ENCODE results near the gene GAS7. TPM values are rescaled to one million over a fixed set of nuclear protein-coding genes. Genes with fewer than 3 reads are reported as not detected.
"Not testable (repeated sequence)": the region's sequence is repeated elsewhere in the genome, so short reads cannot be mapped to it uniquely, and the experiment has no call there.

The GAS7 gene
- total RNA-seq, 1 donor from 2014 or later = 81.5 TPM

GRCh38 chr17:10031127-10031526, 167.3 kb downstream of the GAS7 start:
- DNase-seq (ENCODE audit: low spot score) = no peak

GRCh38 chr17:10029129-10029528, 169.3 kb downstream of the GAS7 start:
- no peak for DNase-seq (ENCODE audit: low spot score)

DNA sequence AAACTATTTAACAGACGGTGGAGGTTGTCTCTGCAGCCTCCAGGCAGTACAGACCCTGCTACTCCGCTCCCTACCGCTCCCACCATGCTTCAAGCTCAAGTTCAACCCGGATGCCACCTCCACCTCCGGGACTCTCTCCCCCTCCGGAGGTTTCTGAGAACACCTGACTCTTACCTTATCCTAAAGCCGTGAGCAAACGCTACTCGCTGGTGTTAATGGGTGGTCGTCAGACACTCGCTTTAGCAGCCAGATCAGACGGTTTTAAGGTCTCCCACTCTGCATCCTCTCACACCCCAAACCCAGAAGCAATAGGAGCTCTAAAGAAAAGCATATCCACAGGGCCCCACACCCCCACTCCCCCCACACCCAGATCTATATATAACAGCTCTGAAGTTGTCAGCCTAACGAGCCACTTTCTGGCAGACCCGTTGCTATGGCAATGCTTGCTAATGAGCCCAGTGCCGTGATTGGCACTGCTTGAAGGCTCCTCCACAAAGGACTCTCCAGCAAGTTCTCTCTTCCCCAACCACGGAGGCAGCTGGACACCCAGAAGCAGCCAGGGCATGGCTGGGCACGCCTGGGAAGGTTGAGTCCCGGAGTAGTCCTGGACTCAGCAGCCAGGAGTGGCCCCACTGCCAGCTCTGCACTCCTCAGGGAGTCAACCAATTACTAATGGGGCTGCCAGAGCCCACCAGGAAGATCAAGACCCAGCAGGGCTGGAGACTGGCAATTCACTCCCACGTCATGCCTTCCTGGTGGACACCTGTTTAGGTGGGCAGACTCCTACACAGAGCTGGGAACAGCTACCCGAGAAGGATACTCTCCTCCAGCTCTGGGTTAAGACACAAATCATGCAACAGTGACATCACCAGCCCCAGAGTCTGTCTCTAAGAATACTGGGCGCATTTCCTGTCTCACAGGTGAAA, 172.2 kb downstream of the GAS7 start:
- DNase-seq (ENCODE audit: low spot score) = no peak

DNA sequence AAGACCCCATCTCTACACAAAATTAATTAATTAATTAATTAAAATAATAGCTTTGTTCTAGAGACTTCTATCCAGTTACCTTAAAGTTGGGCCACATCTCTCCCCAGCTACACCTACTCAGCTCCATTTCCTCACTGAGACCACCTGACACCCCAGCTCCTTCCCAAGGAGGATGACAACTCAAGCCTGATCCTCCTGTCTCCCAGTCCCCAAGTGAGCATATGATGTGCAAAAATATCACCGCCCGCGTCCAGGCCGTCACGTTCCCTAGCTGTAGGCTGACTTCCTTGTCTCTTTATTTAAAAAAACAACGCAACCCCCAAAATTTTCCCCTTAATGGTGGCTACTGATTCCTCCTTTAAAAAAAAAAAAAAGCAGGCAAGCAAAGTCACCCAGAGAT, 173.2 kb downstream of the GAS7 start:
- peak; percentile 30 for DNase-seq (ENCODE audit: low spot score)

- DNase-seq (ENCODE audit: low spot score) = no peak
These were observed 176.0 kb downstream of the GAS7 start for GRCh38 chr17:10022416-10022815.

GRCh38 chr17:10021272-10021984, 177.0 kb downstream of the GAS7 start:
- DNase-seq (ENCODE audit: low spot score) = no peak

DNA sequence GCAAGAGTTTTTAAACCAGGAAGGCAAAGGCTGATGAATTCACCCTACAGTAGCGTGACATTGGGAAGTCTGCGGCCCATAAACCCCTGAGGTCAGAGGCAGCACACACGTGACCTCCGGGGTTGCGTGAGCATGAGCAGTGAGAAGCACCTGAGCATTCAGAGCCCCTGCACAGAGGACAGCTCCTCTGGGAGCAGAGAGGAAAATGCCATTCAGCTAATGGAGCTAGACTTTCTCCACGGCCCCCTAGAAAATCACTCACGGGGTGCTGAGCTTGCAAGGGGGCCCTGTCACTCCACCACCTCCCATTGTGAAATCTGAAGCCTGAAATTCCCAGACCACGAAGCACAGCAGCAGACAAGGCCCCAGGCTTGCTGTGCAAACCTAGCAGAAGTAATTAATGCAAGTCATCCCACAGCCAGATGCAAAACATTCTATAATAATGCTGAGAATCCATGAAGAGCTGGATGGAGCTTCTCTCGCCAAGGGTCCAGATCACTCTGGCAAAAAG, 178.4 kb downstream of the GAS7 start:
- DNase-seq (ENCODE audit: low spot score) = no peak

GRCh38 chr17:10018461-10018891, 179.9 kb downstream of the GAS7 start:
- DNase-seq (ENCODE audit: low spot score) = no peak

DNA sequence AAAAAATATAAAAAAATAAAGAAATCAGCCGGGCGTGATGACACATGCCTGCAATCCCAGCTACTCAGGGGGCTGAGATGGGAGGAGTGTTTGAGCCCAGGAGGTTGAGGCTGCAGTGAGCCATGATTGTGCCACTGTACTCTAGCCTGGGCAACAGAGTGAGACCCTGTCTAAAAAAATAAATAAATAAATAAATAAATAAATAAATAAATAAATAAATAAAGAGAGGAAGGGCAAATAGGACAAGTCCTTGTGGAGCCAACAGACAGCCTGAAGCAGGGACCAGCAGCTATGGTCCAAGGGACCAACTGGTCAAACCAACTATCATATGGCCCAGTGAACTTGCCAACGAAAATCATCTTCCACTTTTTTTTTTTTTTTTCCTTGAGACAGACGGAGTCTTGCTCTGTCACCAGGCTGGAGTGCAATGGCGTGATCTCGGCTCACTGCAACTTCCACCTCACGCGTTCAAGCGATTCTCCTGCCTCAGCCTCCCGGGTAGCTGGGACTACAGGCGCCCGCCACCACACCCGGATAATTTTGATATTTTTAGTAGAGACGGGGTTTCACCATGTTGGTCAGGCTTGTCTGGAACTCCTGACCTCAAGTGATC, 181.3 kb downstream of the GAS7 start:
- not testable (repeated sequence) for DNase-seq (ENCODE audit: low spot score)

DNA sequence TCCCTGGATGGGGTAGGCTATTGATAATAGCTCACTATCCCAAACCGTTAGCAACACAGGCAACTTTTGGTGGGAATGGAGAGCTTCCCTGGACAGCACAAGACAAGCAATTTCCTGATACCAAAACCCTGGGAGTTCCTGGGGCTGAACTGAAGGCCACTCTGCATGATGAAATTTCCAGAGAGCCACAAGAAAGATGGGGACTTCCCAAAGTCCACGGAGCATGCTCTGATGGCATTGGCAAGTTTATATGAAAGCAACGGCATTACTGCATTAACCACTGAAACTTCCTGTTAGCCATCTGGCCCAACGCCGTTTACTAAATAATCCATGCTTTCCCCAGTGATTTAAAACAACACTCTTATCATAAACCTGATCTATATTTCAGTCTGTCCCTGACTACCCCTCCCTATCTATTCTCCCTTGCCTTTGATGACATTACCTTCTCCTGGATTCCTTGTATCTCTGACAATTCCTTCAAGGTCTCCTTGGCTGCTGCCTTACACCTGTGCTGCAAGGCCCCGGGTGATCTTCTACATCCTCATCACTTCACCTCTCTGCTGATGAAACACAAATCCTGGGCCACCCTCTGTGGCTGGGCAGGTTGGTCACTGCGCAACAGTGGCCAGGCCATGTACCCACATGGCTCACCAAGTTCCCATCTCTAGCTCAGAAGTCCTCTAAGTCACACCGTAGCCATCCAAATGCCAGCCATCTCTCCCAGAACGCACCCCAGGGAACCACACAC, 184.9 kb downstream of the GAS7 start:
- no peak for DNase-seq (ENCODE audit: low spot score)

GRCh38 chr17:10010752-10011151, 187.7 kb downstream of the GAS7 start:
- no peak for DNase-seq (ENCODE audit: low spot score)

DNA sequence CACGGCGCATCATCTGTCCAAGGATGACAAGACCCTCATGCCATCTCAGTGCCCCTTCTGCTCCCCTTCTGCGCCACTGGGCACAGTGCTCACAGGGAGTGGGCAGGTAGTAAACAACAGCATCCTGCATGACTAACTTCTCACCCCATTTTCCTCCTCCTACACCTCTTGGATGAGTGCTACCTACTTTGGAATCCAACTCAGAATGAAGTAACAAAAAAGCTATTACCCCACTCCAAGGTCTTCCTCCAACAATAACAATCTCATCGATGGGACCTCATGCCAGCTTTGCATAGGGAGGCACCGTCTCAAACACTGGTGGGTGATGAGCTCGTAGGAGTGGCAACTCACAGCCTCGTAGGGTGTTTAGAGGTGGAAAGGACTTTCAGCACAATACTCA, 194.7 kb downstream of the GAS7 start:
- no peak for DNase-seq (ENCODE audit: low spot score)

DNA sequence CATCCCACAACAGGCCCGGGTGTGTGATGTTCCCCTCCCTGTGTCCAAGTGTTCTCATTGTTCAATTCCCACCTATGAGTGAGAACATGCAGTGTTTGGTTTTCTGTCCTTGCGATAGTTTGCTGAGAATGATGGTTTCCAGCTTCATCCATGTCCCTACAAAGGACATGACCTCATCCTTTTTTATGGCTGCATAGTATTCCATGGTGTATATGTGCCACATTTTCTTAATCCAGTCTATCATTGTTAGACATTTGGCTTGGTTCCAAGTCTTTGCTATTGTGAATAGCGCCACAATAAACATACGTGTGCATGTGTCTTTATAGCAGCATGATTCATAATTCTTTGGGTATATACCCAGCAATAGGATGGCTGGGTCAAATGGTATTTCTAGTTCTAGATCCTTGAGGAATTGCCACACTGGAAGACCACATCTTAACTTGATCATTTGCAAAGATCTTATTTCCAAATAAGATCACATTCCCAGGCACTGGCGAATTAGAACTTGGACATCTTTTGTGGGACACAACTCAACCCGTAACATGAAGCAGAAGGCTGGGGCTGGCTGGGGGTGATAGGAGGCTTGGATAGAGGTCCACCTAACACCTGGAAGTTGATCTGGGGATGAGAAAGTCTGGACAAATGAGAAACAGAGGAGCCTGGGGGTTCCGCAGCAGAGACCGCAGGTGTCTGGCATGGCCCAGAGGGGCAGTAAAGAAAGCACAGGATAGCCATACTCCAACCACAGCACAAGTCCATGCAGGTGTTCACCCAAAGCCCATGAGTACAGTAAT, 195.6 kb downstream of the GAS7 start:
- DNase-seq (ENCODE audit: low spot score) = peak; percentile 16

DNA sequence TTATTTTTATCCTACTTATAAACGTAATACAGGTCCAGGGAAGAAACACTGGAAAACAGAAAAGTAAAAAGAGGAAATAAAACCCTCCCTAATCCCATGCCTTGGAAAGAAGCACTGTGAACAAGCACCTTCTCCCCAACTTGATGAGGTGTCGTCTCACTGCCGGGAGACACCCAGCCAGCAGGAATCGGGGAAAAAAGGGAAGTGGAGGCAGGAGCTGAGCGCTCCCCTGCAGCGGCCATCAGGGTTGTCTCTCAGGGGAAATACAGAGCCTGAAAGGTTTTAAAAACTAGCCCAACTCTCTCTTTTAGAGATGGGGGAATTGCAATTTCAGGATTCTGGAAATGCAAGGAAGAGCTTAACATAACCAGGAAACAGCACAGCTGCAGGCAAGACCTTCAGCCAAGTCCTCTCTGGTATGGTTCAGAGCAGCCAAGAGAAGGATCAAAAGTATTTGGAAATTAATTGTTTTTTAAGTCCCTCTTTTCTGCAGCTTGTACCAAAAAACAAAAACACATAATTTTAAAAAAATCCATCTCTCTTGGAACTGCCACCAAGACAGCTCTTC, 197.0 kb downstream of the GAS7 start:
- no peak for DNase-seq (ENCODE audit: low spot score)

DNA sequence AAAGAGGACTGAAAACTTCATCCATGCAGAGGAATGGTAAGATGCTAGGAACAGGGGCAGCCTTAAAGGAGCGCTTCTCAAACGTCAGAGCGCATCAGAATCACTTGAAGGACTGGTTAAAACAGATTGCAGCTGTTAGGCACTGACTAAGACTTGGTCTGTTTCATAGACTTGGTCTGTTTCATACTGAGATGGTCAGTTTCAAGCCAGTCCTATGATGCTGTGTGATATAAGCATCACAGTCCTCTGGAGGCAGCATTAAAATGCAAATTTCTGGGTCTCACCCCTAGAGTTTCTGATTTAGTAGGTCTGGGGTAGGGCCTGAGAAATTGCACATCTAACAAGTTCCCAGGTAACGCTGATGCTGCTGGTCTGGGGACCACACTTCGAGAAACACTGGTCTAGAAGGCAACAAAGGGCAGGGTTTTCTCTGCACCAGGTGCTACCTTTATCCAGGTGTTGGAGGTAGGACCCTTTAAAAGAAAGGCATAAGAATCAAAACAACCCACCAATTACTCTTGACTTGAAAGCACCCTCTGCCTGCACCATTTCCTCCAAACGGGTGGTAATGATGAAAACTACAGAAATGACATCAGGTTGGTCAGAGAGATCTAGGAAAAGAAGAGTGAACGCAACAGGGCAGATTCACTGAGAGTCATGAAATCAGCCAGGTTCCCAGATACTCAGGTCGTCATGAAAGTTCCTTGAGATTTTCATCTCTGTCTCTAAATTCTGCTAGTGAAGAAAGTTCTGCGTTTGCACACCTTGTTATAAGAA, 198.3 kb downstream of the GAS7 start:
- DNase-seq (ENCODE audit: low spot score) = no peak

- no peak for DNase-seq (ENCODE audit: low spot score)
These were observed 200.3 kb downstream of the GAS7 start for GRCh38 chr17:9998060-9998459.

DNA sequence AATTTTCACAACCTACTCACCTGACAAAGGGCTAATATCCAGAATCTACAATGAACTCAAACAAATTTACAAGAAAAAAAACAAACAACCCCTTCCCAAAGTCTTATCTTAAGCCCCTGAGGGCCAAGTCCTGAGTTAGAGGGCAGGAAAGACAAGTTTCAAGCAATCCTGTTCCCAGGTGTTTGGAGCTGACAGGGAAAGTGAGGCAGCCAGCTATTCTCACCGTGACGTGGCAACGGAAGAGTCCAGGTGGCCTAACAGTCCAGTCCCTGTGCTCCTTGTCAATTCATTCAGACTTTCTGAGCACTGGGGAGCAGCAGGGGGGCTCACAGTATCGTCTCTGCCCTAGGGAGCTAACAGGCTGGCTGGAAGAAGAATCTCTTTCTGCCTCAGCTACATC, 203.6 kb downstream of the GAS7 start:
- DNase-seq (ENCODE audit: low spot score) = peak; percentile 37

DNA sequence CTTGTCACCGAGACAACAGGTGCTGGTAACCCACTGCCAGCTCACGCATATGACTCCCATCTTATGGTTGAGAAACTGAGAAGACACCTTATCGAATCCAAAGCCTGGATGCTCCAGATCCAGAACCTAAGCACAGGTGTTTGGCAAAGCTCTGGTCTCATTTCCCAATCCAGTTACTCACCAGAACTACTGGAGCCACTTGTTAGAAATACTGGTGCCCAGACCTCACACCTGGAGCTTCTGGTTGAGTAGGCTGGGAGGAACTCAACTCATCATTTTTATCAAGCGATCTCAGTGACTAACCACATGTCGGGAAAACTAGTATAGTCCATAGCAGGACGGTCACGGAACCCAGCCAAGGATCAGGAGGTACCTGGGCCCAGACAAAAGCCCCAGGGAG, 206.6 kb downstream of the GAS7 start:
- no peak for DNase-seq (ENCODE audit: low spot score)

- no peak for DNase-seq (ENCODE audit: low spot score)
These were observed 207.1 kb downstream of the GAS7 start for GRCh38 chr17:9991351-9991750.

Measured in mesenteric fat pad (tissue), 1 donor.